Activated naive CD4-positive, alpha-beta T cell treated with anti-CD3 and anti-CD28 coated beads, Interleukin-2, amount 50 U/mL, for 24 hours (primary cell): Measurements from ENCODE around the gene AKIP1.

Experiments used
- H3K27ac Mint-ChIP-seq: one replicate; pipeline ENCODE4 v1.8.0; 2021; ENCODE audit warnings: mild to moderate bottlenecking, mixed read lengths
- H3K27me3 Mint-ChIP-seq: one replicate; pipeline ENCODE4 v1.8.0; 2021; ENCODE audit warnings: mixed read lengths
- H3K36me3 Mint-ChIP-seq: one replicate; pipeline ENCODE4 v1.8.0; 2021; ENCODE audit warnings: mixed read lengths
- H3K4me1 Mint-ChIP-seq: one replicate; pipeline ENCODE4 v1.8.0; 2021; ENCODE audit warnings: mixed read lengths
- H3K4me3 Mint-ChIP-seq: one replicate; pipeline ENCODE4 v1.8.0; 2021; ENCODE audit warnings: mild to moderate bottlenecking, mixed read lengths
- H3K9me3 Mint-ChIP-seq: one replicate; pipeline ENCODE4 v1.8.0; 2021; ENCODE audit warnings: mixed read lengths

The AKIP1 gene

GRCh38 chr11:8964324-8965320 is 53.6 kb downstream of the AKIP1 start, which contains the start of gene TMEM9B:
TSS of gene TMEM9B (minus strand) at chr11:8964442. CDS start at chr11:8964313, 129 bp downstream.
- Mint-ChIP-seq H3K4me3 (peak within 1 kb of the TSS; percentile 99), H3K27me3 (no peaks in the 10 kb centered on the region), H3K9me3 (no peaks in the 10 kb centered on the region), H3K36me3 (peaks cover 2% of the 10 kb centered on the region), H3K4me1 (peaks cover 28% of the 10 kb centered on the region), H3K27ac (peak within 1 kb of the TSS; percentile 95)

DNA sequence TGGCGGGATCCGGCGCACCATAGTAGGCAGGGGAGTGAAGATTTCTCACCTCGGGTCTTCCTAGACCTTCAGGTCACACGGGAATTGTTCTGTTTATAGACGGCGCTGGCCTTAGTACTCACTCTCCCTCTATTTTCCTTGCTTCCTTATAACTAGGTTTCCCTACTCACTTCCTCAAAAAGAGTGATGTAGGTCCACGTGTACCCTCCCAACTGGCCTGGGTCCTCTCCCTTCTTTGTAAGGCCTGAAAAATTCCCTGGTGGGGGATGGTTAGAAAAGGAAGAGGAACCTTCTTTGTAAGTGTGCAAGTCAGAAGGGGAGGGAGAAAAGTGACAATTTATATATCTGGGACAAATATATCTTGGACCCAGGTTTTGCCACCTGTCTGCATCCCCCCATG is 56.2 kb downstream of the AKIP1 start:
- no peaks in the 10 kb centered on the region for H3K9me3 Mint-ChIP-seq

More for the DNA sequence above, 56.2 kb downstream of the AKIP1 start:
- Mint-ChIP-seq H3K4me1 (peaks cover 18% of the 10 kb centered on the region), H3K4me3 (no peak overlapping the region), H3K27me3 (no peaks in the 10 kb centered on the region), H3K36me3 (no peaks in the 10 kb centered on the region), H3K27ac (no peak overlapping the region)
